ENCODE data around the gene NOL9. TPM values are rescaled to one million over a fixed set of nuclear protein-coding genes. Genes with fewer than 3 reads are reported as not detected.

The NOL9 gene
- total and polyA plus RNA-seq, 9 of the 15 experiments (the other 6 are each of a cell fraction or from before 2014, with no cell fraction given): 5.6 to 76.5 (median 47.3) TPM

DNA sequence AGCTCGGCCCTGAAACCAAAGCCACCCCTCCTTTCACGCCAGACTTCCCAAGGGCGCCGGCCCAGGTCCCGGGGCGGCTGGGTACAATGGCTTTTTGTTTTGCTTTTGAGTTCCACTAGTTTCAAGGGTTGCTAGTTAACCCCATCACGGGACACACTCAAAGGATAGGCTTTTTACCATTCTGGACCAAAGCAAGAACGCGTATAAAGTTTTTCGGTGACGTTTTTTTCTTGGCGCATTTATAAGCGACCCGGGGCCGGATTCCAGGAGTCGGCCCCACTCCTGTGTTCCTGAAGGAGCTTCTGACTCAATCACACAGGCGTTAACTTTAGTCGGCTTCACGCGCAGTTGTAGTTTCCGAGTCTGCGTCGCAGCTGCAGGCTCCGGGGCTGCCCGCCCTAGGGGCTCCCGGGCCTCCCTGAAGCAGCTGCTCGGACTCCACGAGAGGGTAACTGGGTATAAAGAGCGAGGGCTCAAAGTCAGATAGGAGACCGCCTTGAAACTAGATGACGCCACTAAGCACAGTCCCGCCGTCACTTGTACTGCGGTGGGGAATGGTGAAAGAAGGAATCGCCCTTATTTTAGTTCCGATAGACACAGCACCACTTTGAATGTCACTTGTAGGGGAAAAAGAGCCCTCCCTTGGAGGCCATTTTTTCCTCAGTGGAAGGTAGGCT is 49.1 kb upstream of the NOL9 start (continued):
- TF ChIP-seq PPARD (CRISPR knock-in tag; IDR thresholded peaks at IDR 0.05): no peak
- peak; percentile 71; the same call in 1 of the 2 replicates for TF ChIP-seq KAT7 (CRISPR knock-in tag; IDR thresholded peaks at IDR 0.05; ENCODE audit: borderline replicate concordance)
- no peak; the same call in 1 of the 2 replicates for TF ChIP-seq GABPB2 (CRISPR knock-in tag; conservative IDR thresholded peaks at IDR 0.05)
- 0 out of 2 replicates have a peak, but pooled peaks have one; percentile 50 for TF ChIP-seq SP1 (CRISPR knock-in tag; IDR thresholded peaks at IDR 0.05)
- TF ChIP-seq SNIP1 (IDR thresholded peaks at IDR 0.05; ENCODE audit: low read depth): no peak
- peak; percentile 60; the same call in 1 of the 2 replicates for TF ChIP-seq POLR2G (IDR thresholded peaks at IDR 0.05; ENCODE audit: low read depth, low read length)
- no peak for TF ChIP-seq RBM34 (IDR thresholded peaks at IDR 0.05; ENCODE audit: borderline replicate concordance, insufficient read depth, low read length)
- no peak for TF ChIP-seq RBM22 (IDR thresholded peaks at IDR 0.05; ENCODE audit: low read depth, low read length, poor library complexity, severe bottlenecking)
- TF ChIP-seq HDAC6 (IDR thresholded peaks at IDR 0.05; ENCODE audit: low read depth, low read length): no peak
- TF ChIP-seq NCOA1 (IDR thresholded peaks at IDR 0.05; ENCODE audit: low read depth): no peak
- no peak for TF ChIP-seq PHB2 (IDR thresholded peaks at IDR 0.05; ENCODE audit: low read depth)
- no peak for TF ChIP-seq MED1 (CRISPR knock-in tag; IDR thresholded peaks at IDR 0.05; ENCODE audit: borderline replicate concordance)
- no peak for TF ChIP-seq TOE1 (IDR thresholded peaks at IDR 0.05; ENCODE audit: borderline replicate concordance)
- no peak for TF ChIP-seq TOE1 (CRISPR knock-in tag; IDR thresholded peaks at IDR 0.05; ENCODE audit: borderline replicate concordance, low read depth)
- TF ChIP-seq U2AF2 (optimal IDR thresholded peaks at IDR 0.05; ENCODE audit: low read depth, low read length): no peak
- TF ChIP-seq, protein P1, sequence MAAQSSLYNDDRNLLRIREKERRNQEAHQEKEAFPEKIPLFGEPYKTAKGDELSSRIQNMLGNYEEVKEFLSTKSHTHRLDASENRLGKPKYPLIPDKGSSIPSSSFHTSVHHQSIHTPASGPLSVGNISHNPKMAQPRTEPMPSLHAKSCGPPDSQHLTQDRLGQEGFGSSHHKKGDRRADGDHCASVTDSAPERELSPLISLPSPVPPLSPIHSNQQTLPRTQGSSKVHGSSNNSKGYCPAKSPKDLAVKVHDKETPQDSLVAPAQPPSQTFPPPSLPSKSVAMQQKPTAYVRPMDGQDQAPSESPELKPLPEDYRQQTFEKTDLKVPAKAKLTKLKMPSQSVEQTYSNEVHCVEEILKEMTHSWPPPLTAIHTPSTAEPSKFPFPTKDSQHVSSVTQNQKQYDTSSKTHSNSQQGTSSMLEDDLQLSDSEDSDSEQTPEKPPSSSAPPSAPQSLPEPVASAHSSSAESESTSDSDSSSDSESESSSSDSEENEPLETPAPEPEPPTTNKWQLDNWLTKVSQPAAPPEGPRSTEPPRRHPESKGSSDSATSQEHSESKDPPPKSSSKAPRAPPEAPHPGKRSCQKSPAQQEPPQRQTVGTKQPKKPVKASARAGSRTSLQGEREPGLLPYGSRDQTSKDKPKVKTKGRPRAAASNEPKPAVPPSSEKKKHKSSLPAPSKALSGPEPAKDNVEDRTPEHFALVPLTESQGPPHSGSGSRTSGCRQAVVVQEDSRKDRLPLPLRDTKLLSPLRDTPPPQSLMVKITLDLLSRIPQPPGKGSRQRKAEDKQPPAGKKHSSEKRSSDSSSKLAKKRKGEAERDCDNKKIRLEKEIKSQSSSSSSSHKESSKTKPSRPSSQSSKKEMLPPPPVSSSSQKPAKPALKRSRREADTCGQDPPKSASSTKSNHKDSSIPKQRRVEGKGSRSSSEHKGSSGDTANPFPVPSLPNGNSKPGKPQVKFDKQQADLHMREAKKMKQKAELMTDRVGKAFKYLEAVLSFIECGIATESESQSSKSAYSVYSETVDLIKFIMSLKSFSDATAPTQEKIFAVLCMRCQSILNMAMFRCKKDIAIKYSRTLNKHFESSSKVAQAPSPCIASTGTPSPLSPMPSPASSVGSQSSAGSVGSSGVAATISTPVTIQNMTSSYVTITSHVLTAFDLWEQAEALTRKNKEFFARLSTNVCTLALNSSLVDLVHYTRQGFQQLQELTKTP (IDR thresholded peaks at IDR 0.05; ENCODE audit: low read depth in 1 of 2, partially characterized antibody in 2 of 2): peak in 1 of 2 experiments; percentile 42
- TF ChIP-seq PML (IDR thresholded peaks at IDR 0.05; ENCODE audit: low read length): no peak
- TF ChIP-seq KLF16 (IDR thresholded peaks at IDR 0.05): no peak
- TF ChIP-seq, protein P2, sequence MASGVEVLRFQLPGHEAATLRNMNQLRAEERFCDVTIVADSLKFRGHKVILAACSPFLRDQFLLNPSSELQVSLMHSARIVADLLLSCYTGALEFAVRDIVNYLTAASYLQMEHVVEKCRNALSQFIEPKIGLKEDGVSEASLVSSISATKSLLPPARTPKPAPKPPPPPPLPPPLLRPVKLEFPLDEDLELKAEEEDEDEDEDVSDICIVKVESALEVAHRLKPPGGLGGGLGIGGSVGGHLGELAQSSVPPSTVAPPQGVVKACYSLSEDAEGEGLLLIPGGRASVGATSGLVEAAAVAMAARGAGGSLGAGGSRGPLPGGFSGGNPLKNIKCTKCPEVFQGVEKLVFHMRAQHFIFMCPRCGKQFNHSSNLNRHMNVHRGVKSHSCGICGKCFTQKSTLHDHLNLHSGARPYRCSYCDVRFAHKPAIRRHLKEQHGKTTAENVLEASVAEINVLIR (CRISPR knock-in tag; IDR thresholded peaks at IDR 0.05): 0 out of 2 replicates have a peak, but pooled peaks have one; percentile 26
- no peak for TF ChIP-seq TAF7 (tag; IDR thresholded peaks at IDR 0.05)
- TF ChIP-seq HMGN3 (IDR thresholded peaks at IDR 0.05; ENCODE audit: borderline replicate concordance, extremely low read depth, insufficient read length, low read depth, low read length): no peak
- no peak for TF ChIP-seq TARDBP (IDR thresholded peaks at IDR 0.05)
- no peak for TF ChIP-seq HLTF (IDR thresholded peaks at IDR 0.05)
- no peak for TF ChIP-seq FIP1L1 (IDR thresholded peaks at IDR 0.05; ENCODE audit: low read depth, low read length, poor library complexity, severe bottlenecking)
- no peak for TF ChIP-seq ZNF134 (CRISPR knock-in tag; conservative IDR thresholded peaks at IDR 0.05)
